ENCODE results near the gene LHPP.

DNA sequence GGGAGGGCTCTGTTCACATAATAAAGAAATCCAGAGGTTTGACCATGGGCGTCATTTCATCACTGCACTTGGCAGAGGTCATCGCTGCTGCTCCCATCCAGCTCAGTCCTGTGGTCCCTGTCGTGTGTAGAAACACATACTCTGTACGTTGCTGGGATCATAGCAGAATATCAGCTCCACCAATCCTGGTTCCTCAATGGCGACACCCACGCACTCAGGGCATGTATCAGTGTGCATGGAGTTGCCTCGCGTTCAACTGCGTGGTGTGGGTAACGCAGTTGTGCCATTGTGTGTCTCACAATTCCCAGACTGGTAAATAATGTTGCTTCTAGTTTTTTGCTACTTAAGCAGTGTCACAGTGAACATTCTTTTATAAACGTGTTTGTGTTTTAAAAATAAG, 111.1 kb downstream of the LHPP start:
- TF ChIP-seq, protein P1, sequence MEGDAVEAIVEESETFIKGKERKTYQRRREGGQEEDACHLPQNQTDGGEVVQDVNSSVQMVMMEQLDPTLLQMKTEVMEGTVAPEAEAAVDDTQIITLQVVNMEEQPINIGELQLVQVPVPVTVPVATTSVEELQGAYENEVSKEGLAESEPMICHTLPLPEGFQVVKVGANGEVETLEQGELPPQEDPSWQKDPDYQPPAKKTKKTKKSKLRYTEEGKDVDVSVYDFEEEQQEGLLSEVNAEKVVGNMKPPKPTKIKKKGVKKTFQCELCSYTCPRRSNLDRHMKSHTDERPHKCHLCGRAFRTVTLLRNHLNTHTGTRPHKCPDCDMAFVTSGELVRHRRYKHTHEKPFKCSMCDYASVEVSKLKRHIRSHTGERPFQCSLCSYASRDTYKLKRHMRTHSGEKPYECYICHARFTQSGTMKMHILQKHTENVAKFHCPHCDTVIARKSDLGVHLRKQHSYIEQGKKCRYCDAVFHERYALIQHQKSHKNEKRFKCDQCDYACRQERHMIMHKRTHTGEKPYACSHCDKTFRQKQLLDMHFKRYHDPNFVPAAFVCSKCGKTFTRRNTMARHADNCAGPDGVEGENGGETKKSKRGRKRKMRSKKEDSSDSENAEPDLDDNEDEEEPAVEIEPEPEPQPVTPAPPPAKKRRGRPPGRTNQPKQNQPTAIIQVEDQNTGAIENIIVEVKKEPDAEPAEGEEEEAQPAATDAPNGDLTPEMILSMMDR (IDR thresholded peaks at IDR 0.05; ENCODE audit: low read length) = no peak
- TF ChIP-seq EZH2 (IDR thresholded peaks at IDR 0.05; ENCODE audit: borderline replicate concordance, low read length) = no peak
